Activated naive CD8-positive, alpha-beta T cell treated with anti-CD3 and anti-CD28 coated beads, Interleukin-2, amount 10 ng/mL, durations not matched to agents 7 days and 5 days (primary cell): Measurements from ENCODE around the gene RAB31. TPM values are rescaled to one million over a fixed set of nuclear protein-coding genes. Genes with fewer than 3 reads are reported as not detected.
"Not testable (repeated sequence)": the region's sequence is repeated elsewhere in the genome, so short reads cannot be mapped to it uniquely, and the experiment has no call there.

Source experiments
- ATAC-seq: fragments of 150-1000 bp; cut with Tn5 transposase; one replicate; pipeline ENCODE4 v1.10.0; 2021; ENCODE audit warnings: low read depth, moderate library complexity
- POLR2A ChIA-PET: fragments of 350-600 bp; sonication (Branson Sonifier 250); formaldehyde crosslinking; loops from one replicate; lab custom pipeline; 2021; ENCODE audit warnings: antibody characterized with exemption; lab: Charles Lee
- DNase-seq: peaks from one replicate; pipeline ENCODE4 v3.0.0; 2021
- H3K27ac Mint-ChIP-seq: one replicate; pipeline ENCODE4 v1.8.0; 2022; ENCODE audit warnings: mild to moderate bottlenecking, mixed read lengths
- H3K27me3 Mint-ChIP-seq: one replicate; pipeline ENCODE4 v1.8.0; 2022; ENCODE audit warnings: mild to moderate bottlenecking, moderate library complexity, mixed read lengths
- H3K36me3 Mint-ChIP-seq: one replicate; pipeline ENCODE4 v1.8.0; 2021; ENCODE audit warnings: mild to moderate bottlenecking, mixed read lengths
- H3K4me1 Mint-ChIP-seq: one replicate; pipeline ENCODE4 v1.8.0; 2021; ENCODE audit warnings: mixed read lengths
- H3K4me3 Mint-ChIP-seq: one replicate; pipeline ENCODE4 v1.8.0; 2022; ENCODE audit warnings: mild to moderate bottlenecking, moderate library complexity, mixed read lengths
- H3K9me3 Mint-ChIP-seq: one replicate; pipeline ENCODE4 v1.8.0; 2021; ENCODE audit warnings: mixed read lengths
- total RNA-seq, 2 experiments: library from RNA; stranded (reverse); gene quantifications; one replicate each; pipeline ENCODE4 v1.2.3, GENCODE V29; 2021

Gene RAB31
- total RNA-seq, 2 experiments from 2014 or later: 0.94 to 3.6 TPM

- Mint-ChIP-seq H3K27me3 (peaks cover 2% of the 10 kb centered on the region), H3K36me3 (no peaks in the 10 kb centered on the region), H3K27ac (no peak overlapping the region), H3K9me3 (no peaks in the 10 kb centered on the region), H3K4me3 (no peak overlapping the region), H3K4me1 (no peaks in the 10 kb centered on the region)
- ATAC-seq: no peak
- DNase-seq: no peak
- POLR2A ChIA-PET: no interaction called here
These were observed 147.6 kb downstream of the RAB31 start for GRCh38 chr18:9855681-9856080.

- no peak for ATAC-seq
- POLR2A ChIA-PET: no interaction called here
- no peaks in the 10 kb centered on the region for H3K9me3 Mint-ChIP-seq
These were observed 148.0 kb downstream of the RAB31 start for GRCh38 chr18:9856092-9856491.

GRCh38 chr18:9857479-9857998 lies 149.4 kb downstream of the RAB31 start:
- H3K36me3 Mint-ChIP-seq, POLR2A ChIA-PET, ATAC-seq, DNase-seq, H3K4me1 Mint-ChIP-seq, H3K9me3 Mint-ChIP-seq, H3K4me3 Mint-ChIP-seq, H3K27ac Mint-ChIP-seq, H3K27me3 Mint-ChIP-seq: not testable (repeated sequence)

More at GRCh38 chr18:9856092-9856491, 148.0 kb downstream of the RAB31 start:
- DNase-seq: no peak
- Mint-ChIP-seq H3K27ac (no peak overlapping the region), H3K27me3 (peaks cover 2% of the 10 kb centered on the region), H3K36me3 (no peaks in the 10 kb centered on the region), H3K4me1 (no peaks in the 10 kb centered on the region), H3K4me3 (no peak overlapping the region)

- Mint-ChIP-seq H3K4me1 (peaks cover 2% of the 10 kb centered on the region), H3K9me3 (no peaks in the 10 kb centered on the region), H3K4me3 (no peak overlapping the region), H3K27me3 (peaks cover 2% of the 10 kb centered on the region), H3K27ac (no peak overlapping the region), H3K36me3 (no peaks in the 10 kb centered on the region)
- POLR2A ChIA-PET: no interaction called here
- ATAC-seq (no peak), DNase-seq (no peak)
These were observed 150.5 kb downstream of the RAB31 start for GRCh38 chr18:9858642-9859041.

- ATAC-seq (no peak), DNase-seq (no peak)
- no peaks in the 10 kb centered on the region for H3K9me3 Mint-ChIP-seq
- H3K36me3 Mint-ChIP-seq: no peaks in the 10 kb centered on the region
- H3K4me3 Mint-ChIP-seq: no peak overlapping the region
- peaks cover 2% of the 10 kb centered on the region for H3K27me3 Mint-ChIP-seq
- H3K27ac Mint-ChIP-seq: no peak overlapping the region
- peaks cover 2% of the 10 kb centered on the region for H3K4me1 Mint-ChIP-seq
- POLR2A ChIA-PET: no interaction called here
These were observed 151.1 kb downstream of the RAB31 start for GRCh38 chr18:9859232-9859631.

GRCh38 chr18:9860682-9861081 lies 152.6 kb downstream of the RAB31 start:
- Mint-ChIP-seq H3K4me1 (peaks cover 2% of the 10 kb centered on the region), H3K9me3 (peaks cover 3% of the 10 kb centered on the region), H3K4me3 (no peak overlapping the region), H3K27ac (no peak overlapping the region), H3K27me3 (peaks cover 2% of the 10 kb centered on the region), H3K36me3 (no peaks in the 10 kb centered on the region)
- no peak for ATAC-seq
- POLR2A ChIA-PET: no interaction called here
- DNase-seq: no peak

- ATAC-seq (no peak), DNase-seq (no peak)
- POLR2A ChIA-PET: no interaction called here
- peaks cover 2% of the 10 kb centered on the region for H3K4me1 Mint-ChIP-seq
- no peaks in the 10 kb centered on the region for H3K36me3 Mint-ChIP-seq
- H3K27me3 Mint-ChIP-seq: peaks cover 2% of the 10 kb centered on the region
- peaks cover 7% of the 10 kb centered on the region for H3K9me3 Mint-ChIP-seq
- H3K27ac Mint-ChIP-seq: no peak overlapping the region
- H3K4me3 Mint-ChIP-seq: no peak overlapping the region
These were observed 153.1 kb downstream of the RAB31 start for GRCh38 chr18:9861157-9861556.

GRCh38 chr18:9861933-9862332 lies 153.8 kb downstream of the RAB31 start:
- Mint-ChIP-seq H3K9me3 (peaks cover 8% of the 10 kb centered on the region), H3K36me3 (no peaks in the 10 kb centered on the region), H3K4me3 (no peak overlapping the region), H3K4me1 (peaks cover 2% of the 10 kb centered on the region), H3K27ac (no peak overlapping the region), H3K27me3 (peaks cover 2% of the 10 kb centered on the region)
- ATAC-seq: no peak
- POLR2A ChIA-PET: no interaction called here
- no peak for DNase-seq

GRCh38 chr18:9862686-9863085 lies 154.6 kb downstream of the RAB31 start:
- no peak overlapping the region for H3K27ac Mint-ChIP-seq
- POLR2A ChIA-PET: no interaction called here
- no peak for ATAC-seq
- peaks cover 2% of the 10 kb centered on the region for H3K4me1 Mint-ChIP-seq
- peaks cover 10% of the 10 kb centered on the region for H3K9me3 Mint-ChIP-seq
- H3K4me3 Mint-ChIP-seq: no peak overlapping the region
- no peak for DNase-seq
- no peaks in the 10 kb centered on the region for H3K27me3 Mint-ChIP-seq
- H3K36me3 Mint-ChIP-seq: no peaks in the 10 kb centered on the region

GRCh38 chr18:9863282-9863681 lies 155.2 kb downstream of the RAB31 start:
- no peaks in the 10 kb centered on the region for H3K27me3 Mint-ChIP-seq
- H3K27ac Mint-ChIP-seq: no peak overlapping the region
- POLR2A ChIA-PET: no interaction called here
- H3K4me1 Mint-ChIP-seq: peaks cover 2% of the 10 kb centered on the region
- no peaks in the 10 kb centered on the region for H3K36me3 Mint-ChIP-seq
- peaks cover 10% of the 10 kb centered on the region for H3K9me3 Mint-ChIP-seq
- ATAC-seq: no peak
- no peak for DNase-seq
- no peak overlapping the region for H3K4me3 Mint-ChIP-seq

- no peak overlapping the region for H3K4me3 Mint-ChIP-seq
- peaks cover 5% of the 10 kb centered on the region for H3K4me1 Mint-ChIP-seq
- no peaks in the 10 kb centered on the region for H3K36me3 Mint-ChIP-seq
- DNase-seq (no peak), ATAC-seq (no peak)
- no peaks in the 10 kb centered on the region for H3K27me3 Mint-ChIP-seq
- POLR2A ChIA-PET: no interaction called here
- H3K27ac Mint-ChIP-seq: no peak overlapping the region
- peaks cover 10% of the 10 kb centered on the region for H3K9me3 Mint-ChIP-seq
These were observed 157.8 kb downstream of the RAB31 start for GRCh38 chr18:9865764-9866490.

- no peaks in the 10 kb centered on the region for H3K36me3 Mint-ChIP-seq
- POLR2A ChIA-PET: no interaction called here
- H3K27ac Mint-ChIP-seq: no peak overlapping the region
- no peak for ATAC-seq
- peaks cover 10% of the 10 kb centered on the region for H3K9me3 Mint-ChIP-seq
- no peaks in the 10 kb centered on the region for H3K27me3 Mint-ChIP-seq
- peaks cover 3% of the 10 kb centered on the region for H3K4me1 Mint-ChIP-seq
- no peak for DNase-seq
- no peak overlapping the region for H3K4me3 Mint-ChIP-seq
These were observed 158.5 kb downstream of the RAB31 start for GRCh38 chr18:9866627-9867026.

GRCh38 chr18:9867071-9867594 lies 159.0 kb downstream of the RAB31 start:
- DNase-seq (no peak), ATAC-seq (no peak)
- Mint-ChIP-seq H3K36me3 (no peaks in the 10 kb centered on the region), H3K9me3 (peaks cover 10% of the 10 kb centered on the region), H3K27me3 (no peaks in the 10 kb centered on the region), H3K4me3 (no peak overlapping the region), H3K4me1 (peaks cover 3% of the 10 kb centered on the region), H3K27ac (no peak overlapping the region)
- POLR2A ChIA-PET: no interaction called here
